Panc1 (cell line): ENCODE measurements around the gene CEP128. TPM values are rescaled to one million over a fixed set of nuclear protein-coding genes. Genes with fewer than 3 reads are reported as not detected.

ENCODE experiments used
- ATAC-seq: fragments of 200-7000 bp; cut with Tn5 transposase; 2 replicates; pipeline ENCODE4 v1.9.1; 2020; ENCODE audit warnings: mild to moderate bottlenecking, moderate library complexity
- BruUV-seq: library from RNA; stranded (reverse); fragments of 400-500 nt; replicated peaks from 2 replicates; lab custom pipeline; 2021; lab: Mats Ljungman, UMichigan
- CTCF ChIA-PET: fragments of 300-600 bp; sonication (Branson Sonifier 250); formaldehyde crosslinking; loops from one replicate; lab custom pipeline; 2022; ENCODE audit warnings: antibody characterized with exemption; lab: Charles Lee
- POLR2A ChIA-PET: fragments of 300-600 bp; sonication (Branson Sonifier 250); formaldehyde crosslinking; loops from one replicate; lab custom pipeline; 2022; ENCODE audit warnings: antibody characterized with exemption; lab: Charles Lee
- DNase-seq: peaks from one replicate; pipeline ENCODE4 v3.0.0-alpha.2; 2010; ENCODE audit warnings: low read depth, low spot score
- H3K27ac ChIP-seq: 2 replicates; pipeline ENCODE4 v1.5.1; 2011; ENCODE audit warnings: mild to moderate bottlenecking, low read length, inconsistent platforms
- H3K27me3 ChIP-seq: fragments of 200-500 bp; sonication (Bioruptor generic); 2 replicates; pipeline ENCODE4 v1.6.0; 2014; ENCODE audit warnings: low read length, inconsistent platforms; ENCODE audit not compliant: control insufficient read depth, insufficient read depth
- H3K36me3 ChIP-seq: fragments of 200-500 bp; sonication (Bioruptor generic); 2 replicates; pipeline ENCODE4 v1.5.1; 2014; ENCODE audit warnings: inconsistent platforms, mild to moderate bottlenecking, low read length, moderate library complexity; ENCODE audit not compliant: control insufficient read depth, insufficient read depth
- H3K4me1 ChIP-seq: 2 replicates; pipeline ENCODE4 v1.5.1; 2011; ENCODE audit warnings: inconsistent platforms, mild to moderate bottlenecking, low read length, moderate library complexity; ENCODE audit not compliant: control insufficient read depth, insufficient read depth
- H3K4me3 ChIP-seq, 2 experiments: 2 replicates each; pipeline ENCODE4 v1.5.1; 2011 to 2012; ENCODE audit warnings: low read depth in 2 of 2, low read length in 2 of 2, mild to moderate bottlenecking in 2 of 2, inconsistent platforms in 1 of 2, moderate library complexity in 1 of 2
- H3K9me3 ChIP-seq: fragments of 200-500 bp; sonication (Bioruptor generic); 2 replicates; pipeline ENCODE4 v1.5.1; 2014; ENCODE audit warnings: low read depth, mild to moderate bottlenecking, inconsistent platforms, low read length, moderate library complexity; ENCODE audit not compliant: control insufficient read depth, insufficient read depth
- POLR2AphosphoS5 ChIP-seq: IDR thresholded peaks from 2 replicates; pipeline ENCODE4 v1.6.1; 2012; ENCODE audit warnings: mild to moderate bottlenecking, low read depth, low read length, moderate library complexity
- SIN3A ChIP-seq: IDR thresholded peaks from 2 replicates; pipeline ENCODE4 v1.6.1; 2012; ENCODE audit warnings: low read depth, mild to moderate bottlenecking, low read length, moderate library complexity, borderline replicate concordance; ENCODE audit not compliant: insufficient read depth
- TCF7L2 ChIP-seq: IDR thresholded peaks from 2 replicates; pipeline ENCODE4 v1.6.1; 2011; ENCODE audit warnings: mild to moderate bottlenecking, low read depth, low read length, inconsistent platforms
- in situ Hi-C: cut with HindIII; loops from 2 replicates; pipeline ENCODE4 v1.10.0; 2016; ENCODE audit warnings: low sequenced_read_pairs, low pct_unique_long_range_greater_than_20kb
- intact Hi-C: fragments of 100-400 bp; cut with micrococcal nuclease; formaldehyde crosslinking; loops from one replicate; pipeline ENCODE4 v1.10.0; 2022; ENCODE audit not compliant: unreplicated experiment
- total RNA-seq: library from RNA; stranded (reverse); gene quantifications from one replicate; pipeline ENCODE4 v1.2.1, GENCODE V29; 2021; ENCODE audit not compliant: unreplicated experiment
- TF ChIP-seq, protein P1 (sequence below): fragments of 450-650 bp; IDR thresholded peaks from 2 replicates; pipeline ENCODE4 v1.5.1; 2017; ENCODE audit warnings: mild to moderate bottlenecking
- TF ChIP-seq, protein P2 (sequence below), 2 experiments: IDR thresholded peaks; 2 replicates each; pipeline ENCODE4 v1.6.1; 2011 to 2012; ENCODE audit warnings: low read depth in 2 of 2, control low read depth in 1 of 2, low read length in 1 of 2, mild to moderate bottlenecking in 1 of 2, moderate library complexity in 1 of 2; ENCODE audit not compliant: insufficient read depth in 1 of 2

The CEP128 gene
- total RNA-seq, 1 experiment from 2014 or later: 9.3 TPM

DNA sequence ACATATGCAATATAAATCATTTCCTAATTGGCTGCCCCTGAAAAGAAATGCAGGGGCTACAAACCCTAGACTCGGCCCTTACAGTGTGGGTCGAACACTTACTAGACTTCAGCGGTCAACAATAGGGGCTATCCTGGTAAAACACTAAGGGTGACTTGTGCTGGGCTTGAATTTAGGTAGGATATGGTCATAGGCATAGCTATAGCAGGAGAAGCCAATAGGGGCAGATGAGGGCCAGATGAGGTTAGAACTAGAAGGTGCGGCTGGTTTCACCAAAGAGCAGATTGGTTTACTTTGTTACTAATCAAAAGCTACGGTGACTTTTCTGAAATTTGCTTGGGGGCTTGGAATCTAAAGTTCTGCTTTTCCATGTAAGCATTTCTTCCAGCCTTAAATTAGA, 447.9 kb downstream of the CEP128 start:
- CTCF ChIA-PET: no interaction called here

DNA sequence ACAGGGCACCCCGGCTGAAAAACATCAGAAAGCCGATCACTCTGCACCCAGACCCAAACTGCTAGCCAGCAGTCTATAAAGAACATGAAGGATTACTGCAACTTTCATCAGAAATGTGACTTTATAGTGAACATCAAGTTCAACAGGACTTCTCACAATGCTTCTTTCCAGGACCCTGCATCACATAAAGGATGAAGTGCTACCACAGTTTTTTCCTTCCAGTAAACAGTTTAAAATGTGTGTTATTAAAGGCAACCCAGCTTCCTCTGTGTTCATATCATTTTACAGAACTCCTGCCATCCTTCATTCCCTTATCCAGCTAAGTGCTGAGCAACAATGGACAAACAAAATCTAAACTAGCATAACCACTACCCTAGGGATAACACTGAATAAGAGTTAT, 449.9 kb downstream of the CEP128 start:
- CTCF ChIA-PET: no interaction called here
- Histone ChIP-seq H3K4me3 (no peak overlapping the region), H3K36me3 (no peaks in the 10 kb centered on the region), H3K27me3 (no peaks in the 10 kb centered on the region), H3K9me3 (no peaks in the 10 kb centered on the region), H3K27ac (no peak overlapping the region), H3K4me1 (no peaks in the 10 kb centered on the region)
- DNase-seq (no peak), ATAC-seq (no peak)
- TF ChIP-seq, protein P1, sequence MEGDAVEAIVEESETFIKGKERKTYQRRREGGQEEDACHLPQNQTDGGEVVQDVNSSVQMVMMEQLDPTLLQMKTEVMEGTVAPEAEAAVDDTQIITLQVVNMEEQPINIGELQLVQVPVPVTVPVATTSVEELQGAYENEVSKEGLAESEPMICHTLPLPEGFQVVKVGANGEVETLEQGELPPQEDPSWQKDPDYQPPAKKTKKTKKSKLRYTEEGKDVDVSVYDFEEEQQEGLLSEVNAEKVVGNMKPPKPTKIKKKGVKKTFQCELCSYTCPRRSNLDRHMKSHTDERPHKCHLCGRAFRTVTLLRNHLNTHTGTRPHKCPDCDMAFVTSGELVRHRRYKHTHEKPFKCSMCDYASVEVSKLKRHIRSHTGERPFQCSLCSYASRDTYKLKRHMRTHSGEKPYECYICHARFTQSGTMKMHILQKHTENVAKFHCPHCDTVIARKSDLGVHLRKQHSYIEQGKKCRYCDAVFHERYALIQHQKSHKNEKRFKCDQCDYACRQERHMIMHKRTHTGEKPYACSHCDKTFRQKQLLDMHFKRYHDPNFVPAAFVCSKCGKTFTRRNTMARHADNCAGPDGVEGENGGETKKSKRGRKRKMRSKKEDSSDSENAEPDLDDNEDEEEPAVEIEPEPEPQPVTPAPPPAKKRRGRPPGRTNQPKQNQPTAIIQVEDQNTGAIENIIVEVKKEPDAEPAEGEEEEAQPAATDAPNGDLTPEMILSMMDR: no peak
- TF ChIP-seq, protein P2, sequence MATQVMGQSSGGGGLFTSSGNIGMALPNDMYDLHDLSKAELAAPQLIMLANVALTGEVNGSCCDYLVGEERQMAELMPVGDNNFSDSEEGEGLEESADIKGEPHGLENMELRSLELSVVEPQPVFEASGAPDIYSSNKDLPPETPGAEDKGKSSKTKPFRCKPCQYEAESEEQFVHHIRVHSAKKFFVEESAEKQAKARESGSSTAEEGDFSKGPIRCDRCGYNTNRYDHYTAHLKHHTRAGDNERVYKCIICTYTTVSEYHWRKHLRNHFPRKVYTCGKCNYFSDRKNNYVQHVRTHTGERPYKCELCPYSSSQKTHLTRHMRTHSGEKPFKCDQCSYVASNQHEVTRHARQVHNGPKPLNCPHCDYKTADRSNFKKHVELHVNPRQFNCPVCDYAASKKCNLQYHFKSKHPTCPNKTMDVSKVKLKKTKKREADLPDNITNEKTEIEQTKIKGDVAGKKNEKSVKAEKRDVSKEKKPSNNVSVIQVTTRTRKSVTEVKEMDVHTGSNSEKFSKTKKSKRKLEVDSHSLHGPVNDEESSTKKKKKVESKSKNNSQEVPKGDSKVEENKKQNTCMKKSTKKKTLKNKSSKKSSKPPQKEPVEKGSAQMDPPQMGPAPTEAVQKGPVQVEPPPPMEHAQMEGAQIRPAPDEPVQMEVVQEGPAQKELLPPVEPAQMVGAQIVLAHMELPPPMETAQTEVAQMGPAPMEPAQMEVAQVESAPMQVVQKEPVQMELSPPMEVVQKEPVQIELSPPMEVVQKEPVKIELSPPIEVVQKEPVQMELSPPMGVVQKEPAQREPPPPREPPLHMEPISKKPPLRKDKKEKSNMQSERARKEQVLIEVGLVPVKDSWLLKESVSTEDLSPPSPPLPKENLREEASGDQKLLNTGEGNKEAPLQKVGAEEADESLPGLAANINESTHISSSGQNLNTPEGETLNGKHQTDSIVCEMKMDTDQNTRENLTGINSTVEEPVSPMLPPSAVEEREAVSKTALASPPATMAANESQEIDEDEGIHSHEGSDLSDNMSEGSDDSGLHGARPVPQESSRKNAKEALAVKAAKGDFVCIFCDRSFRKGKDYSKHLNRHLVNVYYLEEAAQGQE (IDR thresholded peaks at IDR 0.05; ENCODE audit: insufficient read depth in 1 of 2, low read depth in 2 of 2, low read length in 1 of 2): no peak
- in situ Hi-C loops: no loop called here
- POLR2A ChIA-PET: no interaction called here
- intact Hi-C loops: no loop called here
- no TSS peak for BruUV-seq

More for the DNA sequence above, 447.9 kb downstream of the CEP128 start:
- in situ Hi-C loops: no loop called here
- Histone ChIP-seq H3K9me3 (no peaks in the 10 kb centered on the region), H3K4me3 (no peak overlapping the region), H3K27ac (no peak overlapping the region), H3K36me3 (no peaks in the 10 kb centered on the region), H3K4me1 (no peaks in the 10 kb centered on the region), H3K27me3 (no peaks in the 10 kb centered on the region)
- intact Hi-C loops: no loop called here
- ATAC-seq: no peak
- no peak for DNase-seq
- POLR2A ChIA-PET: no interaction called here
- no TSS peak for BruUV-seq
- no peak for TF ChIP-seq SIN3A
- TF ChIP-seq TCF7L2: no peak
- TF ChIP-seq, protein P2 (IDR thresholded peaks at IDR 0.05; ENCODE audit: insufficient read depth in 1 of 2, low read depth in 2 of 2, low read length in 1 of 2): no peak
- TF ChIP-seq, protein P1: no peak
- no peak for TF ChIP-seq POLR2AphosphoS5
